Stimulated activated CD4-positive, alpha-beta T cell treated with anti-CD3 and anti-CD28 coated beads, Interleukin-1b, Interleukin-23, amount 100 ng/mL, for 1 hour (primary cell): Measurements from ENCODE around the gene UGT1A10.

ENCODE experiments used
- DNase-seq, 2 donors: peaks; one replicate each; pipeline ENCODE4 v3.0.0-alpha.2; 2020; ENCODE audit warnings: low read depth in 2 of 2

The UGT1A10 gene

GRCh38 chr2:233822101-233822771 is 186.0 kb downstream of the UGT1A10 start:
- DNase-seq: no peak
